Keratinocyte (primary cell): Measurements from ENCODE around the gene SERINC1. TPM values are rescaled to one million over a fixed set of nuclear protein-coding genes. Genes with fewer than 3 reads are reported as not detected.

Experiments used
- DNase-seq: peaks from one replicate; pipeline ENCODE4 v3.0.0-alpha.2; 2011; ENCODE audit warnings: low read depth, missing footprints, low spot score
- FAIRE-seq: peaks from 2 replicates; lab custom pipeline; 2011; peaks lifted over from hg19 to GRCh38; lab: Jason Lieb, UNC
- H2AFZ ChIP-seq: 2 replicates; pipeline ENCODE4 v1.6.0; 2012; ENCODE audit warnings: low read length, control low read depth, inconsistent platforms; ENCODE audit not compliant: control insufficient read depth
- H3K27ac ChIP-seq: 2 replicates; pipeline ENCODE4 v1.5.1; 2011; ENCODE audit warnings: low read length; ENCODE audit not compliant: control insufficient read depth, insufficient read depth
- H3K27me3 ChIP-seq: 3 replicates; pipeline ENCODE4 v1.6.0; 2011; ENCODE audit warnings: low read length; ENCODE audit not compliant: control insufficient read depth, insufficient read depth; ENCODE audit errors: extremely low read depth
- H3K36me3 ChIP-seq, 2 experiments: 2 replicates in 1 of 2; 3 replicates in 1 of 2; pipeline ENCODE4 v1.5.1; 2011; ENCODE audit warnings: low read length in 2 of 2, mild to moderate bottlenecking in 1 of 2; ENCODE audit not compliant: control insufficient read depth in 2 of 2, insufficient read depth in 2 of 2; ENCODE audit errors: extremely low read depth in 1 of 2
- H3K4me1 ChIP-seq: 3 replicates; pipeline ENCODE4 v1.5.1; 2011; ENCODE audit warnings: low read length; ENCODE audit not compliant: control insufficient read depth, insufficient read depth; ENCODE audit errors: extremely low read depth
- H3K4me2 ChIP-seq: 3 replicates; pipeline ENCODE4 v1.6.0; 2011; ENCODE audit warnings: low read depth, low read length; ENCODE audit not compliant: control insufficient read depth, insufficient read depth; ENCODE audit errors: extremely low read depth
- H3K4me3 ChIP-seq, 3 experiments: fragments of 200-600 bp in 1 of 3; sonication (generic) in 1 of 3; 2 replicates in 2 of 3; 3 replicates in 1 of 3; pipeline ENCODE4 v1.5.1; 2011 to 2016; ENCODE audit warnings: low read length in 3 of 3, mild to moderate bottlenecking in 3 of 3, control low read depth in 2 of 3, inconsistent platforms in 1 of 3, low read depth in 1 of 3, mixed read lengths in 1 of 3, mixed run types in 1 of 3, moderate library complexity in 1 of 3; ENCODE audit not compliant: control insufficient read depth in 2 of 3, insufficient read depth in 2 of 3; ENCODE audit errors: extremely low read depth in 1 of 3
- H3K79me2 ChIP-seq: 2 replicates; pipeline ENCODE4 v1.6.0; 2012; ENCODE audit warnings: low read length; ENCODE audit not compliant: control insufficient read depth, insufficient read depth
- H3K9ac ChIP-seq: 3 replicates; pipeline ENCODE4 v1.6.0; 2011; ENCODE audit warnings: low read length; ENCODE audit not compliant: control insufficient read depth, insufficient read depth; ENCODE audit errors: extremely low read depth
- H3K9me1 ChIP-seq: 3 replicates; pipeline ENCODE4 v1.6.0; 2011; ENCODE audit warnings: low read length; ENCODE audit not compliant: control insufficient read depth, insufficient read depth; ENCODE audit errors: extremely low read depth
- H3K9me3 ChIP-seq: 2 replicates; pipeline ENCODE4 v1.5.1; 2012; ENCODE audit warnings: low read depth, low read length; ENCODE audit not compliant: control insufficient read depth
- H4K20me1 ChIP-seq: 3 replicates; pipeline ENCODE4 v1.6.0; 2011; ENCODE audit warnings: low read length; ENCODE audit not compliant: control insufficient read depth, insufficient read depth; ENCODE audit errors: extremely low read depth
- CTCF ChIP-seq, 3 experiments: IDR thresholded peaks in 1 of 3; conservative IDR thresholded peaks in 1 of 3; optimal IDR thresholded peaks in 1 of 3; 2 replicates in 2 of 3; 3 replicates in 1 of 3; pipeline versions ENCODE3 to v1.5.1; 2011; ENCODE audit warnings: low read length in 3 of 3, mild to moderate bottlenecking in 3 of 3, moderate library complexity in 2 of 3, control low read depth in 1 of 3, inconsistent platforms in 1 of 3; ENCODE audit not compliant: insufficient read depth in 2 of 3; ENCODE audit errors: extremely low read depth in 1 of 3
- EZH2 ChIP-seq: IDR thresholded peaks from one replicate; pipeline ENCODE4 v1.6.1; 2012; ENCODE audit warnings: inconsistent platforms, mild to moderate bottlenecking, low read length, moderate library complexity
- dilution Hi-C: fragments of 300-500 bp; cut with MboI; formaldehyde crosslinking; loops from one replicate; pipeline ENCODE4 v1.7.0; 2020; ENCODE audit warnings: low sequenced_read_pairs; ENCODE audit not compliant: extremely low pct_ligation_motif_present
- polyA plus RNA-seq, 5 experiments: library from polyadenylated mRNA; depleted of rRNA in 3 of 5; stranded (reverse) in 3 of 5; stranded (forward) in 1 of 5; unstranded in 1 of 5; fragments of >200 nt; gene quantifications; 1 replicate in 1 of 5; 2 replicates in 3 of 5; 3 replicates in 1 of 5; pipeline versions ENCODE4 v1.2.1 to v1.2.3, GENCODE V29; 2011 to 2012; ENCODE audit warnings: missing spikeins in 2 of 5, low read depth in 1 of 5, low replicate concordance in 1 of 5

The SERINC1 gene
- polyA plus RNA-seq, 1 donor (not counting 4 experiments of a cell fraction or from before 2014, with no cell fraction given), result 116 TPM

- H3K79me2 ChIP-seq, result peaks cover 34% of the 10 kb centered on the region
- H3K4me3 ChIP-seq, result no peak overlapping the region
- H3K4me1 ChIP-seq, result no peaks in the 10 kb centered on the region
- DNase-seq (no peak), FAIRE-seq (no peak)
- dilution Hi-C loops, result no loop called here
- no peak overlapping the region for H3K27ac ChIP-seq
- no peak overlapping the region for H3K4me2 ChIP-seq
- H4K20me1 ChIP-seq, result no peaks in the 10 kb centered on the region
- TF ChIP-seq CTCF (optimal IDR thresholded peaks at IDR 0.05 in 1 of 3, IDR thresholded peaks at IDR 0.05 in 1 of 3, conservative IDR thresholded peaks at IDR 0.05 in 1 of 3; ENCODE audit: extremely low read depth in 1 of 3, insufficient read depth in 2 of 3, low read length in 3 of 3) (no peak), EZH2 (no peak)
- no peaks in the 10 kb centered on the region for H3K27me3 ChIP-seq
- H3K9me3 ChIP-seq, result no peaks in the 10 kb centered on the region
- no peak overlapping the region for H3K9ac ChIP-seq
- no peaks in the 10 kb centered on the region for H3K36me3 ChIP-seq
- no peak overlapping the region for H2AFZ ChIP-seq
- H3K9me1 ChIP-seq, result no peaks in the 10 kb centered on the region
Observed at GRCh38 chr6:122407712-122408111, 63.9 kb downstream of the SERINC1 start.

GRCh38 chr6:122406187-122406586 lies 65.4 kb downstream of the SERINC1 start:
- no peaks in the 10 kb centered on the region for H4K20me1 ChIP-seq
- no peaks in the 10 kb centered on the region for H3K27me3 ChIP-seq
- dilution Hi-C loops, result no loop called here
- no peak overlapping the region for H3K27ac ChIP-seq
- H3K36me3 ChIP-seq, result no peaks in the 10 kb centered on the region
- H3K4me3 ChIP-seq, result no peak overlapping the region
- TF ChIP-seq EZH2 (no peak), CTCF (optimal IDR thresholded peaks at IDR 0.05 in 1 of 3, IDR thresholded peaks at IDR 0.05 in 1 of 3, conservative IDR thresholded peaks at IDR 0.05 in 1 of 3; ENCODE audit: extremely low read depth in 1 of 3, insufficient read depth in 2 of 3, low read length in 3 of 3) (no peak)
- peaks cover 43% of the 10 kb centered on the region for H3K79me2 ChIP-seq
- DNase-seq (no peak), FAIRE-seq (no peak)
- no peak overlapping the region for H2AFZ ChIP-seq
- H3K4me2 ChIP-seq, result no peak overlapping the region
- H3K9me1 ChIP-seq, result no peaks in the 10 kb centered on the region
- H3K9ac ChIP-seq, result no peak overlapping the region
- H3K9me3 ChIP-seq, result no peaks in the 10 kb centered on the region
- no peaks in the 10 kb centered on the region for H3K4me1 ChIP-seq
